ENCODE measurements around the gene MRPL50.

Gene MRPL50

GRCh38 chr9:101353683-101354082 lies 44.7 kb downstream of the MRPL50 start:
- H3K4me1 ChIP-seq (ENCODE audit: insufficient read depth, insufficient read length): no peaks in the 10 kb centered on the region

GRCh38 chr9:101352892-101353463 lies 45.4 kb downstream of the MRPL50 start:
- Histone ChIP-seq H3K36me3 (ENCODE audit: insufficient read depth, insufficient read length, low read length) (no peaks in the 10 kb centered on the region), H3K9me3 (ENCODE audit: insufficient read depth, low read length) (no peaks in the 10 kb centered on the region), H3K9ac (ENCODE audit: insufficient read length, low read depth) (no peak overlapping the region), H3K4me1 (ENCODE audit: insufficient read depth, insufficient read length) (no peaks in the 10 kb centered on the region), H3K27me3 (ENCODE audit: insufficient read depth, insufficient read length) (no peaks in the 10 kb centered on the region), H3K4me3 (ENCODE audit: insufficient read length, low read depth) (no peak overlapping the region)
- TF ChIP-seq SUZ12 (IDR thresholded peaks at IDR 0.05; ENCODE audit: extremely low read depth, insufficient read depth, insufficient read length) (no peak), ZNF274 (IDR thresholded peaks at IDR 0.05; ENCODE audit: low read depth, low read length) (no peak), YY1 (IDR thresholded peaks at IDR 0.05; ENCODE audit: insufficient read depth, insufficient read length) (no peak)
- DNase-seq (ENCODE audit: low read depth, low spot score): no peak

More at GRCh38 chr9:101353683-101354082, 44.7 kb downstream of the MRPL50 start:
- Histone ChIP-seq H3K9ac (ENCODE audit: insufficient read length, low read depth) (no peak overlapping the region), H3K27me3 (ENCODE audit: insufficient read depth, insufficient read length) (no peaks in the 10 kb centered on the region), H3K9me3 (ENCODE audit: insufficient read depth, low read length) (no peaks in the 10 kb centered on the region), H3K4me3 (ENCODE audit: insufficient read length, low read depth) (no peak overlapping the region), H3K36me3 (ENCODE audit: insufficient read depth, insufficient read length, low read length) (no peaks in the 10 kb centered on the region)
- no peak for TF ChIP-seq SUZ12 (IDR thresholded peaks at IDR 0.05; ENCODE audit: extremely low read depth, insufficient read depth, insufficient read length)
- TF ChIP-seq ZNF274 (IDR thresholded peaks at IDR 0.05; ENCODE audit: low read depth, low read length): no peak
- no peak for TF ChIP-seq YY1 (IDR thresholded peaks at IDR 0.05; ENCODE audit: insufficient read depth, insufficient read length)
- no peak for DNase-seq (ENCODE audit: low read depth, low spot score)

GRCh38 chr9:101350285-101350684 lies 48.1 kb downstream of the MRPL50 start:
- H3K4me1 ChIP-seq (ENCODE audit: insufficient read depth, insufficient read length): no peaks in the 10 kb centered on the region
- no peaks in the 10 kb centered on the region for H3K9me3 ChIP-seq (ENCODE audit: insufficient read depth, low read length)
- H3K4me3 ChIP-seq (ENCODE audit: insufficient read length, low read depth): no peak overlapping the region
- no peak for DNase-seq (ENCODE audit: low read depth, low spot score)
- H3K36me3 ChIP-seq (ENCODE audit: insufficient read depth, insufficient read length, low read length): no peaks in the 10 kb centered on the region
- no peak overlapping the region for H3K9ac ChIP-seq (ENCODE audit: insufficient read length, low read depth)
- H3K27me3 ChIP-seq (ENCODE audit: insufficient read depth, insufficient read length): no peaks in the 10 kb centered on the region
- no peak for TF ChIP-seq SUZ12 (IDR thresholded peaks at IDR 0.05; ENCODE audit: extremely low read depth, insufficient read depth, insufficient read length)
- TF ChIP-seq YY1 (IDR thresholded peaks at IDR 0.05; ENCODE audit: insufficient read depth, insufficient read length): no peak
- TF ChIP-seq ZNF274 (IDR thresholded peaks at IDR 0.05; ENCODE audit: low read depth, low read length): no peak

GRCh38 chr9:101342595-101342994 lies 55.8 kb downstream of the MRPL50 start:
- no peak for DNase-seq (ENCODE audit: low read depth, low spot score)
- TF ChIP-seq ZNF274 (IDR thresholded peaks at IDR 0.05; ENCODE audit: low read depth, low read length) (no peak), SUZ12 (IDR thresholded peaks at IDR 0.05; ENCODE audit: extremely low read depth, insufficient read depth, insufficient read length) (no peak), YY1 (IDR thresholded peaks at IDR 0.05; ENCODE audit: insufficient read depth, insufficient read length) (no peak)
- H3K4me3 ChIP-seq (ENCODE audit: insufficient read length, low read depth): no peak overlapping the region

GRCh38 chr9:101341958-101342357 lies 56.5 kb downstream of the MRPL50 start:
- H3K4me3 ChIP-seq (ENCODE audit: insufficient read length, low read depth): no peak overlapping the region
- no peak for TF ChIP-seq SUZ12 (IDR thresholded peaks at IDR 0.05; ENCODE audit: extremely low read depth, insufficient read depth, insufficient read length)
- TF ChIP-seq ZNF274 (IDR thresholded peaks at IDR 0.05; ENCODE audit: low read depth, low read length): no peak
- TF ChIP-seq YY1 (IDR thresholded peaks at IDR 0.05; ENCODE audit: insufficient read depth, insufficient read length): no peak
- H3K36me3 ChIP-seq (ENCODE audit: insufficient read depth, insufficient read length, low read length): no peaks in the 10 kb centered on the region

More at GRCh38 chr9:101342595-101342994, 55.8 kb downstream of the MRPL50 start:
- Histone ChIP-seq H3K27me3 (ENCODE audit: insufficient read depth, insufficient read length) (no peaks in the 10 kb centered on the region), H3K9ac (ENCODE audit: insufficient read length, low read depth) (no peak overlapping the region), H3K9me3 (ENCODE audit: insufficient read depth, low read length) (no peaks in the 10 kb centered on the region), H3K36me3 (ENCODE audit: insufficient read depth, insufficient read length, low read length) (no peaks in the 10 kb centered on the region), H3K4me1 (ENCODE audit: insufficient read depth, insufficient read length) (no peaks in the 10 kb centered on the region)

More at GRCh38 chr9:101341958-101342357, 56.5 kb downstream of the MRPL50 start:
- no peaks in the 10 kb centered on the region for H3K9me3 ChIP-seq (ENCODE audit: insufficient read depth, low read length)
- no peak overlapping the region for H3K9ac ChIP-seq (ENCODE audit: insufficient read length, low read depth)
- no peaks in the 10 kb centered on the region for H3K27me3 ChIP-seq (ENCODE audit: insufficient read depth, insufficient read length)
- DNase-seq (ENCODE audit: low read depth, low spot score): no peak
- H3K4me1 ChIP-seq (ENCODE audit: insufficient read depth, insufficient read length): no peaks in the 10 kb centered on the region
